Activated effector memory CD4-positive, alpha-beta T cell treated with Interleukin-2 at 50 U/mL for 16 hours (primary cell): ENCODE results near the gene PTPRN2.
"Not testable (repeated sequence)": the region's sequence is repeated elsewhere in the genome, so short reads cannot be mapped to it uniquely, and the experiment has no call there.

Experiments
- DNase-seq: peaks from one replicate; pipeline ENCODE4 v3.0.0-alpha.2; 2020

PTPRN2 gene

GRCh38 chr7:158395780-158396278 lies 191.8 kb downstream of the PTPRN2 start:
- no peak for DNase-seq

GRCh38 chr7:158395349-158395748 lies 192.3 kb downstream of the PTPRN2 start:
- no peak for DNase-seq

GRCh38 chr7:158394936-158395335 lies 192.7 kb downstream of the PTPRN2 start:
- no peak for DNase-seq

- DNase-seq, result no peak
Observed at GRCh38 chr7:158393926-158394625, 193.5 kb downstream of the PTPRN2 start.

GRCh38 chr7:158392251-158392650 lies 195.4 kb downstream of the PTPRN2 start:
- no peak for DNase-seq

- DNase-seq, result no peak
Observed at GRCh38 chr7:158391541-158391940, 196.1 kb downstream of the PTPRN2 start.

GRCh38 chr7:158391141-158391540 lies 196.5 kb downstream of the PTPRN2 start:
- no peak for DNase-seq

GRCh38 chr7:158390460-158390859 lies 197.2 kb downstream of the PTPRN2 start:
- DNase-seq, result no peak

- DNase-seq, result no peak
Observed at GRCh38 chr7:158389514-158390425, 197.9 kb downstream of the PTPRN2 start.

GRCh38 chr7:158388928-158389327 lies 198.7 kb downstream of the PTPRN2 start:
- DNase-seq, result no peak

- no peak for DNase-seq
Observed at GRCh38 chr7:158388072-158388471, 199.6 kb downstream of the PTPRN2 start.

GRCh38 chr7:158387546-158387891 lies 200.1 kb downstream of the PTPRN2 start:
- no peak for DNase-seq

- no peak for DNase-seq
Observed at GRCh38 chr7:158386866-158387545, 200.6 kb downstream of the PTPRN2 start.

GRCh38 chr7:158386355-158386618 lies 201.3 kb downstream of the PTPRN2 start:
- no peak for DNase-seq

- DNase-seq, result not testable (repeated sequence)
Observed at GRCh38 chr7:158385496-158386354, 201.9 kb downstream of the PTPRN2 start.

GRCh38 chr7:158384746-158385145 lies 202.9 kb downstream of the PTPRN2 start:
- DNase-seq, result no peak

GRCh38 chr7:158383665-158384064 lies 204.0 kb downstream of the PTPRN2 start:
- no peak for DNase-seq

GRCh38 chr7:158382363-158383254 lies 205.0 kb downstream of the PTPRN2 start:
- no peak for DNase-seq

- no peak for DNase-seq
Observed at GRCh38 chr7:158381956-158382355, 205.7 kb downstream of the PTPRN2 start.

- no peak for DNase-seq
Observed at GRCh38 chr7:158378978-158379377, 208.6 kb downstream of the PTPRN2 start.

GRCh38 chr7:158377800-158378623 lies 209.6 kb downstream of the PTPRN2 start:
- DNase-seq, result no peak
